HG03025 (cell line): ENCODE data around the gene NOL4L.
"Not testable (repeated sequence)": the region's sequence is repeated elsewhere in the genome, so short reads cannot be mapped to it uniquely, and the experiment has no call there.

Experiments used
- ATAC-seq: cut with Tn5 transposase; IDR thresholded peaks from one replicate; pipeline ENCODE4 v1.9.1; 2021; ENCODE audit warnings: mild to moderate bottlenecking, moderate library complexity; ENCODE audit not compliant: unreplicated experiment, low FRiP score

The NOL4L gene

GRCh38 chr20:32407131-32407750, 177.9 kb downstream of the NOL4L start:
- not testable (repeated sequence) for ATAC-seq

- ATAC-seq: no peak
Observed at GRCh38 chr20:32406701-32407100, 178.4 kb downstream of the NOL4L start.

- ATAC-seq: no peak
Observed at GRCh38 chr20:32404017-32404416, 181.1 kb downstream of the NOL4L start.

DNA sequence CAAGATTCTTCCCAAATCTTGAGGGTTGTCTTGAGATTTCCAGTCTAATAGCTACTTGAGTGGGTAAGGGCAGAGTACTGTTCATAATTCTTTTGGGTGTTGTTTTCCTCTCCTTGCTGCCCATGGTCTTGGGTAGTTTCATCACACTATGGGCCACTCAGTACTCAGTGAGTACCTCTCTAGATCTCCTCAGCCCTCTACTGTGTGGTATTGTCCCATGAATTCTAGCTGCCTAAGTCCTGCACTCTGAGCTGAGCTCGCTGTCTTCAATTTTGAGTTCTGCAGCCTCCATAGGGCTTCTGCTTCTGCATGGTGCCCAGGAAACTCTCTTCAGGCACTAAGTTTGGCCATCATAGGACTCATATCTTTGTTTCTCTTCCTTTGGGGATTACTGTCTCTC, 184.7 kb downstream of the NOL4L start:
- no peak for ATAC-seq

DNA sequence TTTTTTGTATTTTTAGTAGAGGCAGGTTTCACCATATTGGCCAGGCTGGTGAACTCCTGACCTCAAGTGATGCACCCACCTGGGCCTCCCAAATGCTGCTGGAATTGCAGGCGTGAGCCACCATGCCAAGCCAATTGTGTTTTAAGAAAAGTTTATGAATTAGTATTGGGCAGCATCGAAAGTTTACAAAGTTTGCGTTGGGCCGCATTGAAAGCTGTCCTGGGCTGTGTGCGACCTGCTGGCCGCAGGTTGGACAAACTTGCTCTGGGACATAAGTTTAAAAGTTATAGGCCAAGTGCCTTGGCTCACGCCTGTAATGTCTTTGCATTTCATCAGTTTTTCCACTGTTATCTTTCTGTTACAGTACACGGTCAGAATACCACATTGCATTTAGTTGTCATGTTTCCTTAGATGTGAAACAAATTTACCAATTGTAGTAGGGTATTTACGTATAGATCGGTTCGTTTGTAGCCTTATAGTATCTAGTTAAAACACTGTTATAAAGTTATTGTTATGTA, 187.5 kb downstream of the NOL4L start:
- no peak for ATAC-seq

DNA sequence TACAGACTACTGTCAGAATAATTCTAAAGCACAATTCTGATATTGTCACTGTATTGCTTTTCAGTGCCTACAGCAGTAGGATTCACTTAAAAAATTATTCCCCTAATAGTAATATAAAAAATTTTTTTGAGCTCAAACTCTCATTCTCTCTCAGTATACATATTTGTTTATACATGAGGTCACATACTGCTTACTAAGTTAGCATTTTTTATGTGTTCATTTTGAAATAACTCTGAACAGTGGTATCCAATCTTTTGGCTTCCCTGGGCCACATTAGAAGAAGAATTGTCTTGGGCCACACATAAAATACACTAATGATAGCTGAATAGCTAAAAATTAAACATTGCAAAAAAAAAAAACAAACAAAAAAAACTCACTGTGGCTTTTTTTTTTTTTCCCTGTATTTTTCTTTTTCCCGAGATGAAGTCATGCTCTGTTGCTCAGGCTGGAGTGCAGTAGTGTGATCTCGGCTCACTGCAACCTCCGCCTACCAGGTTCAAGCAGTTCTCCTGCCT, 188.4 kb downstream of the NOL4L start:
- ATAC-seq: no peak

- ATAC-seq: no peak
Observed at GRCh38 chr20:32395066-32395465, 190.1 kb downstream of the NOL4L start.
